K562 (cell line): ENCODE results near the gene NELFE. TPM values are rescaled to one million over a fixed set of nuclear protein-coding genes. Genes with fewer than 3 reads are reported as not detected.

ENCODE experiments used
- ATAC-seq: fragments of 200-7000 bp; cut with Tn5 transposase; 3 replicates; pipeline ENCODE4 v1.9.1; 2020; ENCODE audit warnings: moderate library complexity
- BruUV-seq: library from RNA; stranded (reverse); fragments of 400-500 nt; replicated peaks from 2 replicates; lab custom pipeline; 2021; lab: Mats Ljungman, UMichigan
- CTCF ChIA-PET: fragments of 300-600 bp; formaldehyde crosslinking; extraction: SDS; loops from one replicate; lab custom pipeline; 2021; ENCODE audit warnings: low intra/inter-chr PET ratio; lab: Yijun Ruan, JAX
- POLR2A ChIA-PET: fragments of 300-600, 350-650 bp; sonication (Branson Sonifier 250); formaldehyde crosslinking; extraction: SDS; loops from one replicate; lab custom pipeline; 2021; ENCODE audit warnings: antibody characterized with exemption, inconsistent platforms; lab: Yijun Ruan, JAX
- DNase-seq, 4 experiments: peaks; one replicate each; pipeline versions ENCODE4 v3.0.0 to v3.0.0-alpha.2; 2011 to 2018; ENCODE audit warnings: low spot score in 3 of 4, mixed read lengths in 3 of 4; ENCODE audit errors: extremely low read depth in 1 of 4
- FAIRE-seq: peaks from 2 replicates; lab custom pipeline; 2011; peaks lifted over from hg19 to GRCh38; lab: Jason Lieb, UNC
- H2AFZ ChIP-seq: 2 replicates; pipeline ENCODE4 v1.6.0; 2011; ENCODE audit warnings: low read depth, low read length, control low read depth, inconsistent platforms
- H3K27ac ChIP-seq: fragments of 200-600 bp; 3 replicates; pipeline ENCODE4 v1.8.0; 2011; ENCODE audit warnings: low read depth, mild to moderate bottlenecking, control low read depth, inconsistent platforms, low read length, moderate library complexity, mixed read lengths; ENCODE audit errors: extremely low read depth
- H3K27me3 ChIP-seq, 2 experiments: fragments of 300-600 bp in 1 of 2; 2 replicates in 1 of 2; 3 replicates in 1 of 2; pipeline versions ENCODE4 v1.6.0 to v1.8.0; 2011; ENCODE audit warnings: inconsistent platforms in 2 of 2, low read length in 2 of 2, mild to moderate bottlenecking in 1 of 2, mixed read lengths in 1 of 2, moderate library complexity in 1 of 2; ENCODE audit not compliant: control insufficient read depth in 2 of 2, insufficient read depth in 2 of 2
- H3K36me3 ChIP-seq: fragments of 300-600 bp; 3 replicates; pipeline ENCODE4 v1.8.0; 2011; ENCODE audit warnings: mild to moderate bottlenecking, low read length, inconsistent platforms; ENCODE audit not compliant: control insufficient read depth, insufficient read depth
- H3K4me1 ChIP-seq, 2 experiments: fragments of 200-600 bp in 1 of 2; replicated peaks in 1 of 2; 2 replicates in 1 of 2; 3 replicates in 1 of 2; pipeline versions ENCODE4 v1.5.1 to v1.8.0; 2011; ENCODE audit warnings: inconsistent platforms in 2 of 2, low read length in 2 of 2, mild to moderate bottlenecking in 1 of 2, mixed read lengths in 1 of 2, moderate library complexity in 1 of 2; ENCODE audit not compliant: control insufficient read depth in 2 of 2, insufficient read depth in 2 of 2
- H3K4me2 ChIP-seq: 2 replicates; pipeline ENCODE4 v1.6.1; 2011; ENCODE audit warnings: low read length, control low read depth, inconsistent platforms, mixed read lengths; ENCODE audit not compliant: insufficient read depth
- H3K4me3 ChIP-seq: fragments of 200-600 bp; sonication (generic), shearing (Covaris generic); 2 replicates; pipeline ENCODE4 v1.5.1; 2016; ENCODE audit warnings: control low read depth, inconsistent platforms
- H3K79me2 ChIP-seq: fragments of 200-600 bp; 3 replicates; pipeline ENCODE4 v1.8.0; 2011; ENCODE audit warnings: low read length, inconsistent platforms; ENCODE audit not compliant: control insufficient read depth, insufficient read depth
- H3K9ac ChIP-seq, 2 experiments: 2 replicates each; pipeline versions ENCODE4 v1.6.0 to v1.6.1; 2011; ENCODE audit warnings: low read depth in 2 of 2, low read length in 2 of 2, control low read depth in 1 of 2, inconsistent platforms in 1 of 2, mild to moderate bottlenecking in 1 of 2, mixed read lengths in 1 of 2; ENCODE audit not compliant: insufficient read depth in 1 of 2
- H3K9me1 ChIP-seq: one replicate; pipeline ENCODE4 v1.6.0; 2011; ENCODE audit warnings: inconsistent platforms, mild to moderate bottlenecking, low read length, moderate library complexity; ENCODE audit not compliant: control insufficient read depth, insufficient read depth
- H3K9me3 ChIP-seq: replicated peaks from 2 replicates; pipeline ENCODE4 v1.5.1; 2011; ENCODE audit warnings: low read depth, low read length, inconsistent platforms; ENCODE audit not compliant: control insufficient read depth, insufficient read depth
- H4K20me1 ChIP-seq: replicated peaks from 2 replicates; pipeline ENCODE4 v1.6.1; 2011; ENCODE audit warnings: low read length, inconsistent platforms, mixed read lengths; ENCODE audit not compliant: control insufficient read depth, insufficient read depth
- BCOR ChIP-seq: fragments of 450-650 bp; IDR thresholded peaks from 2 replicates; pipeline ENCODE4 v1.6.1; 2016
- CBX3 ChIP-seq, 2 experiments: IDR thresholded peaks; 1 replicate in 1 of 2; 2 replicates in 1 of 2; pipeline ENCODE4 v1.6.1; 2012; ENCODE audit warnings: inconsistent platforms in 2 of 2, low read length in 2 of 2, borderline replicate concordance in 1 of 2, control low read depth in 1 of 2
- COPS2 ChIP-seq: fragments of 450-650 bp; conservative IDR thresholded peaks from 2 replicates; pipeline ENCODE4 v1.6.1; 2016; ENCODE audit warnings: mild to moderate bottlenecking, moderate library complexity
- FUS ChIP-seq: fragments of 200-400 bp; formaldehyde crosslinking; optimal IDR thresholded peaks from 2 replicates; pipeline ENCODE3; 2017; ENCODE audit warnings: low read depth, low read length
- KDM1A ChIP-seq, 2 experiments: fragments of 450-650 bp; IDR thresholded peaks; 2 replicates each; pipeline ENCODE4 v1.6.1; 2016; ENCODE audit warnings: mild to moderate bottlenecking in 2 of 2
- KLF10 ChIP-seq: fragments of 250-450 bp; sonication (Bioruptor Pico); IDR thresholded peaks from 2 replicates; pipeline ENCODE4 v1.6.1; 2021; ENCODE audit warnings: matching md5 sums
- RBM25 ChIP-seq: fragments of 200-400 bp; formaldehyde crosslinking; IDR thresholded peaks from 2 replicates; pipeline ENCODE4 v1.6.1; 2018; ENCODE audit warnings: low read length, low read depth, moderate library complexity; ENCODE audit not compliant: severe bottlenecking
- TCF3 ChIP-seq: sonication (generic); formaldehyde crosslinking; IDR thresholded peaks from 2 replicates; pipeline ENCODE4 v1.4.0; 2020; ENCODE audit warnings: mild to moderate bottlenecking, missing genetic modification reagents
- TRIM24 ChIP-seq, 2 experiments: fragments of 450-650 bp; IDR thresholded peaks; 2 replicates each; pipeline ENCODE4 v1.6.1; 2016
- TRIM28 ChIP-seq: fragments of 450-650 bp; IDR thresholded peaks from 2 replicates; pipeline ENCODE4 v1.6.1; 2017
- WHSC1 ChIP-seq: IDR thresholded peaks from one replicate; pipeline ENCODE4 v1.6.1; 2012; ENCODE audit warnings: low read length, control low read depth, inconsistent platforms
- XRCC5 ChIP-seq: fragments of 200-400 bp; formaldehyde crosslinking; IDR thresholded peaks from 2 replicates; pipeline ENCODE4 v1.6.1; 2017; ENCODE audit warnings: low read depth, mild to moderate bottlenecking, low read length
- ZNF12 ChIP-seq: sonication (generic); formaldehyde crosslinking; IDR thresholded peaks from 2 replicates; pipeline ENCODE4 v1.4.0; 2020; ENCODE audit warnings: mild to moderate bottlenecking, missing genetic modification reagents
- in situ Hi-C: fragments of 300-500 bp; cut with MboI; formaldehyde crosslinking; loops from 4 replicates; pipeline ENCODE4 v1.15.0; 2018; ENCODE audit warnings: inconsistent platforms, mixed read lengths
- intact Hi-C: fragments of 100-400 bp; cut with micrococcal nuclease; formaldehyde crosslinking; loops from 2 replicates; pipeline ENCODE4 v1.14.2; 2022
- polyA plus RNA-seq, 8 experiments: library from polyadenylated mRNA; depleted of rRNA in 4 of 8; stranded (reverse) in 5 of 8; unstranded in 3 of 8; fragments of >200 nt; fragmentation: Nextera tagmentation in 2 of 8; fragmentation: Illumina TruSeq in 1 of 8; extraction: Ambion mirVana in 2 of 8; extraction: Trizol in 1 of 8; gene quantifications; 2 replicates each; pipeline versions ENCODE4 v1.2.1 to v1.2.3, GENCODE V29; 2011 to 2014; ENCODE audit warnings: inconsistent platforms in 1 of 8, missing spikeins in 1 of 8
- total RNA-seq, 7 experiments: library from RNA; depleted of rRNA in 6 of 7; stranded (reverse); fragments of >200 nt in 6 of 7; fragmentation: Illumina TruSeq in 2 of 7; extraction: Trizol in 2 of 7; gene quantifications; 2 replicates each; pipeline versions ENCODE4 v1.2.1 to v1.2.3, GENCODE V29; 2011 to 2021; ENCODE audit warnings: low replicate concordance in 1 of 7
- TF ChIP-seq, protein P1 (sequence below): fragments of 250-450 bp; sonication (Bioruptor Pico); IDR thresholded peaks from 2 replicates; pipeline ENCODE4 v1.4.0; 2020; ENCODE audit warnings: mild to moderate bottlenecking
- TF ChIP-seq, protein P2 (sequence below): sonication (generic); formaldehyde crosslinking; IDR thresholded peaks from 2 replicates; pipeline ENCODE4 v1.5.0; 2020; ENCODE audit warnings: missing genetic modification reagents

The NELFE gene
- total and polyA plus RNA-seq, 9 of the 15 experiments (the other 6 are each of a cell fraction or from before 2014, with no cell fraction given) = 15.2 to 157 (median 91.5) TPM

DNA sequence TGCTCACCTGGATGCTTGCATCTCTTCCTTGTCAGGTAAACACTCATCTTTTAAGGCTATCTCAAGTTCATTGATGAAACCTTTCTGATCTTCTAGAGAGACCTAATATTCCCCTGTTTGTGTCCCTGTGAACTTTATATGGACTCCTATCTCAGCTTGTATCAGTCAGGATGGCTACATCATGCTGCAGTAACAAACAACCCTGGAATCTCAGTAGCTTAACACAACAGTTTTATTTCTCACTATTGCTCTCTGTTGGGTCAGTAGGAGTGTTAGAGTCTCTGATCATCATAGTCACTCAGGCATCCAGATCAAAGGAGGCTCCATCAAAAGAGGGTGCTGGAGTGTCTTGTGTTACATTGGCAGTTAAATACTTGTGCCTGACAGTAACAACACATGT is 43.4 kb downstream of the NELFE start:
- Histone ChIP-seq H3K4me3 (no peak overlapping the region), H3K9me3 (no peaks in the 10 kb centered on the region), H3K79me2 (no peaks in the 10 kb centered on the region), H3K9ac (no peak overlapping the region), H3K27me3 (no peaks in the 10 kb centered on the region), H3K36me3 (no peaks in the 10 kb centered on the region), H3K4me2 (no peak overlapping the region), H2AFZ (no peak overlapping the region; the same call in 1 of the 2 replicates), H4K20me1 (no peaks in the 10 kb centered on the region), H3K4me1 (peaks cover 3 to 8% of the 10 kb centered on the region in 2 experiments; a peak in 2 of 5 replicates), H3K9me1 (no peaks in the 10 kb centered on the region), H3K27ac (no peak overlapping the region)
- CTCF ChIA-PET = no interaction called here
- intact Hi-C loops = loop anchor here (5.0 kb wide), 1 partner anchor 42 kb away; the partner anchor contains the start of genes NELFE and SKIC2
- ATAC-seq (no peak), DNase-seq (no peak), FAIRE-seq (no peak)
- in situ Hi-C loops = no loop called here
- POLR2A ChIA-PET = interaction anchor here (0.8 kb wide), 1 partner anchor 223 kb away, joined by 3 read pairs; no protein-coding TSS in a partner anchor
- no TSS peak for BruUV-seq
- TF ChIP-seq ZNF12 (CRISPR knock-in tag) = peak; percentile 95
- TF ChIP-seq COPS2 = no peak
- TF ChIP-seq FUS = no peak
- TF ChIP-seq TRIM24 (IDR thresholded peaks at IDR 0.05) = 0 out of 4 replicates have a peak, but pooled peaks of 1 of the 2 experiments have one; percentile 16
- TF ChIP-seq KLF10 (CRISPR knock-in tag) = no peak
- TF ChIP-seq TCF3 (CRISPR knock-in tag) = no peak
- peak in 1 of 2 experiments; percentile 65; a peak in 1 of 3 replicates for TF ChIP-seq CBX3 (IDR thresholded peaks at IDR 0.05; ENCODE audit: borderline replicate concordance in 1 of 2, low read length in 2 of 2)
- TF ChIP-seq WHSC1 = no peak
- TF ChIP-seq, protein P1, sequence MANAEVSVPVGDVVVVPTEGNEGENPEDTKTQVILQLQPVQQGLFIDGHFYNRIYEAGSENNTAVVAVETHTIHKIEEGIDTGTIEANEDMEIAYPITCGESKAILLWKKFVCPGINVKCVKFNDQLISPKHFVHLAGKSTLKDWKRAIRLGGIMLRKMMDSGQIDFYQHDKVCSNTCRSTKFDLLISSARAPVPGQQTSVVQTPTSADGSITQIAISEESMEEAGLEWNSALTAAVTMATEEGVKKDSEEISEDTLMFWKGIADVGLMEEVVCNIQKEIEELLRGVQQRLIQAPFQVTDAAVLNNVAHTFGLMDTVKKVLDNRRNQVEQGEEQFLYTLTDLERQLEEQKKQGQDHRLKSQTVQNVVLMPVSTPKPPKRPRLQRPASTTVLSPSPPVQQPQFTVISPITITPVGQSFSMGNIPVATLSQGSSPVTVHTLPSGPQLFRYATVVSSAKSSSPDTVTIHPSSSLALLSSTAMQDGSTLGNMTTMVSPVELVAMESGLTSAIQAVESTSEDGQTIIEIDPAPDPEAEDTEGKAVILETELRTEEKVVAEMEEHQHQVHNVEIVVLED (CRISPR knock-in tag) = no peak
- TF ChIP-seq, protein P2, sequence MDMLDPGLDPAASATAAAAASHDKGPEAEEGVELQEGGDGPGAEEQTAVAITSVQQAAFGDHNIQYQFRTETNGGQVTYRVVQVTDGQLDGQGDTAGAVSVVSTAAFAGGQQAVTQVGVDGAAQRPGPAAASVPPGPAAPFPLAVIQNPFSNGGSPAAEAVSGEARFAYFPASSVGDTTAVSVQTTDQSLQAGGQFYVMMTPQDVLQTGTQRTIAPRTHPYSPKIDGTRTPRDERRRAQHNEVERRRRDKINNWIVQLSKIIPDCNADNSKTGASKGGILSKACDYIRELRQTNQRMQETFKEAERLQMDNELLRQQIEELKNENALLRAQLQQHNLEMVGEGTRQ (CRISPR knock-in tag) = no peak
- TF ChIP-seq XRCC5 = no peak
- TF ChIP-seq TRIM28 = peak; percentile 69; the same call in 1 of the 2 replicates
- peak; percentile 69; the same call in 1 of the 2 replicates for TF ChIP-seq BCOR
- peak; percentile 72 for TF ChIP-seq RBM25
- TF ChIP-seq KDM1A (IDR thresholded peaks at IDR 0.05) = 0 out of 4 replicates have a peak, but pooled peaks of 1 of the 2 experiments have one; percentile 31
